Body of pancreas (tissue), 4 donors: ENCODE measurements around the gene CCDC13.

Experiments used
- CTCF ChIP-seq, 7 experiments: fragments of 450-650 bp in 4 of 7; fragments of 200-600 bp in 3 of 7; sonication (generic) in 3 of 7; IDR thresholded peaks; one replicate each; pipeline ENCODE4 v1.5.1; 2016 to 2019; ENCODE audit warnings: antibody characterized with exemption in 7 of 7
- POLR2A ChIP-seq, 3 donors: fragments of 450-650 bp; IDR thresholded peaks; one replicate each; pipeline ENCODE4 v1.6.1; 2016; ENCODE audit warnings: antibody characterized with exemption in 3 of 3, mild to moderate bottlenecking in 2 of 3

- TF ChIP-seq CTCF (IDR thresholded peaks at IDR 0.05) (no peak), POLR2A (IDR thresholded peaks at IDR 0.05) (no peak)
These were observed 31.3 kb downstream of the CCDC13 start for GRCh38 chr3:42741796-42742195.
